LNCaP clone FGC (cell line): ENCODE results near the gene PWWP2B.
A peak's percentile ranks its signal among the peaks of the same experiment; 100 is the strongest.
"Not testable (repeated sequence)": the region's sequence is repeated elsewhere in the genome, so short reads cannot be mapped to it uniquely, and the experiment has no call there.

ENCODE experiments used
- DNase-seq: peaks from one replicate; pipeline ENCODE4 v3.0.0-alpha.2; 2011; ENCODE audit warnings: low read depth
- H3K4me3 ChIP-seq: 2 replicates; pipeline ENCODE4 v1.5.1; 2011; ENCODE audit warnings: mild to moderate bottlenecking, low read depth, low read length, control low read depth
- CTCF ChIP-seq: IDR thresholded peaks from 2 replicates; pipeline ENCODE4 v1.5.1; 2012; ENCODE audit warnings: mild to moderate bottlenecking; ENCODE audit not compliant: control insufficient read depth, insufficient read depth; ENCODE audit errors: extremely low read depth

The PWWP2B gene

GRCh38 chr10:132385721-132386418 lies 11.1 kb upstream of the PWWP2B start:
- DNase-seq: no peak
- no peak for TF ChIP-seq CTCF
- no peak overlapping the region for H3K4me3 ChIP-seq

- H3K4me3 ChIP-seq: no peak overlapping the region
- no peak for DNase-seq
- TF ChIP-seq CTCF: no peak
These were observed 10.6 kb upstream of the PWWP2B start for GRCh38 chr10:132386419-132386831.

GRCh38 chr10:132386896-132387295 lies 10.1 kb upstream of the PWWP2B start:
- not testable (repeated sequence) for DNase-seq, H3K4me3 ChIP-seq

DNA sequence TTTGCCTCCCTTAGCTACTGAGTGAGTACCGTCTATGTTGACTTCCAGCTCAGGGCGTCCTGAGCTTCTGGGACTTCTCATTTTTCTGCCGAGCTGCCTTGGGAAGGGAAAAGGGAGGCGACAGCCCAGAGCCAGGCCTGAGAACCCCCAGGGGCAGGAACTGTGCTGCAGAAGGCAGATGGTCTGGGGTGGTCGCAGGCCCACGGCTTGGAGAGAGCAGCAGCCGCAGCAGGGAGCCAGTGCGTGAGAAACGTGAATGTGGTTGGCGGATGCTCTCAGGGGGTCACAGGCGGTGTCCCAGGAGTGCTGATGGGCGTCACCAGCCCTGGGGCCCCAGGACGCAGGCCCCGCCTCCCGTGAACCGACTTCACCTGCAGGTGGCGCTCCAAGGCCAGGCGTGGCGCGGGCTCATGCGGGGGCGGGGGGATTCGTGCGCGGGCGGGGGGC lies 9.2 kb upstream of the PWWP2B start:
- no peak for DNase-seq
- peak; percentile 97 for TF ChIP-seq CTCF
- H3K4me3 ChIP-seq: no peak overlapping the region

DNA sequence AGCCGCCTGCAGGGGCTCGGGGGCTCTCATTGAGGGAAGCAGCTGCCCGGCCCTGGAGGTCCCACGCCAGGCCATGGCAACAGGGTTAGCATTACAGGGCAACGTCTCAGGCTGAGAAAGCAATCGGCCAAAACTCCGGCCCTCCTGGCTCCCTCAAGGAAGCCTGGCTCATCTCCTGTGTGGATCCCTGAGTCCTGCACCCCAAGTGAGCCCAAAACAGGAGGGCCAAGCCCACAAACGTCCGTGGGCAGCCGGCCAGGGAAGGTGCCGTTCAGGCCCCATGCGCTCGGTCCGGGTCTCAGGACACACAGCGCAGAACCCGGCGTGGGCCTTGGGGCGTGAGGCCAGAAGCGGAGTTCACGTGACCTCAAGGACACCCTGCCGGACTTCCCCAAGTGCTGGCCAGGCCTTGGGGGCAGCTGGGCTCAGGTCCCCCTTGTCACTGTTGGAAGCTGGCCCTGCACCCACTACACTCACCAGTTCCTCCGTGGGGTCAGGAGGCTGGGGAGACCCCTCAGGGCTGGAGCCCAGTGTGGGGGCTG lies 8.0 kb upstream of the PWWP2B start:
- no peak overlapping the region for H3K4me3 ChIP-seq
- no peak for DNase-seq
- TF ChIP-seq CTCF: no peak

DNA sequence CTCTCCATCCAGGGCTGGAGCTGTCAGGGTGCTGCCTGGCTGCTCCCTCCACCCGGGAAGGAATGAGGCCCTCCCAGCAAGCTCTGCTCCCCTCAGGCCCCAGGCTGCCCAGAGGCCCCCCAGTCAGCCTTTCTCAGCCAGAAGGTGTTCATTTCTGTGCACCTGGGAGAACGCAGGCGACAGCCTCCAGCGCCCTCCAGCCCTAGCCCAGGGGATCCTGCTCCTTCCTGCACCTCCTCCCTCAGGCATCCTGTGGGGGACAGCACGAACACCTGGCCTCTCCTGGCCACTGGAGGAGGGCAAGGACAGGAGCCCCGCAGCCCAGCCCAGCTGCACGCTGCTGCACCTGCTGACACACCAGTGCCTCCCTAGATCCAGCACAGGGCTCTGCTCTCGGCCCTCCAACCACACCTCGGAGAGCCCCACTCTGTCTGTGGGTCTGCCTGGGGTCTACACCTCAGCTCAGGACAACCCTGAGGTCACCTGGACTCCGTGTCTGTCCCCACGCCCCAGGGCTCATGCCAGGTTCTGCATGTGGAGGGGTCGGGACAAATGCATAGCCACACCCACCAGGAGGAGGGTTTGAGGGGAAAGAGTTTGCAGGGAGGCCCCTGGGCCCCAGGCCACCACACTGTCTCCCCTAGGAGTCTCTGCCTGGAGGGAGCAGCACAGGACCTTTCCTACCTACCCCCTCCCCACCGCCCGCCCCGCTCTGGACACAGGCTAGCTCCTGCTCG lies 7.4 kb upstream of the PWWP2B start:
- no peak overlapping the region for H3K4me3 ChIP-seq
- DNase-seq: no peak
- TF ChIP-seq CTCF: no peak

DNA sequence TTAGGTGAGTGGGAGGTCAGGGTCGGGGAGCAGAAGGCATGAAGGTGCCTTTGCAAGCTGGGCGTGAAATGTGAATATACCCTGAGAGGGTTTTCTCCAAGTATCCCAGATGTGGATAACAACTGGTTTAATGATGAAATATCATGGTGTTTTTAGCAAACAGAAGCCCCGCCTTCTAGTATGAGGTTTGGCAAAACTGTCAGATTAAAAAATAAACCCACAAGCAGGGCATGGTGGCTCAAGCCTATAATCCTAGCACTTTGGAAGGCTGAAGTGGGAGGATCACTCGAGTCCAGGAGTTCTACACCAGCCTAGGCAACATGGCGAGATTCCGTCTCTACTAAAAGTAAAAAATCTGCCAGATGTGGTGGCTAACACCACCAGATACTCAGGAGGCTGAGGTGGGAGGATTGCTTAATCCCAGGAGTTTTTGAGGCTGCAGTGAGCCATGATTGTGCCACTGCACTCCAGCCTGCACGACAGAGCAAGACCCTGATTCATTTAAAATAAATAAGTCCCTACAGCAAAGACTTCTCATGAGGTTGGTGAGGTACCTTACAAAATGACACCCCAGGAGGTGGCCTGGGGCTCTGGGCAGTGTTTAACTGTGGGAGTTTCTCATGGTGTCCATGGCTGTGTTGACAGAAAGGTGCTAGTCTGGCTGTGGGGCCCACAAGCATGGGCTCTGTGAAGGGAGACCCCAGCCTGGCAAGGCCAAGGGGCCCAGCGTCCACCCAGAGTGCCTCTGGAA lies 6.7 kb upstream of the PWWP2B start:
- no peak for TF ChIP-seq CTCF
- no peak overlapping the region for H3K4me3 ChIP-seq
- no peak for DNase-seq
